Daoy (cell line): ENCODE data around the gene ARHGAP23. TPM values are rescaled to one million over a fixed set of nuclear protein-coding genes. Genes with fewer than 3 reads are reported as not detected.
"Not testable (repeated sequence)": the region's sequence is repeated elsewhere in the genome, so short reads cannot be mapped to it uniquely, and the experiment has no call there.

Experiments used
- DNase-seq: peaks from one replicate; pipeline ENCODE4 v3.0.0-alpha.2; 2015; ENCODE audit warnings: low read depth
- total RNA-seq: library from RNA; depleted of rRNA; stranded (reverse); fragments of >200 nt; shearing (Covaris generic); gene quantifications from 2 replicates; pipeline ENCODE4 v1.2.3, GENCODE V29; 2014

The ARHGAP23 gene
- total RNA-seq, 1 experiment from 2014 or later, result 7.1 TPM

- DNase-seq, result not testable (repeated sequence)
Measured at GRCh38 chr17:38489774-38490173, 61.5 kb downstream of the ARHGAP23 start.

GRCh38 chr17:38491346-38492066 lies 63.2 kb downstream of the ARHGAP23 start:
- not testable (repeated sequence) for DNase-seq

- DNase-seq, result peak; percentile 82
Measured at GRCh38 chr17:38492067-38493040, 64.1 kb downstream of the ARHGAP23 start.

- not testable (repeated sequence) for DNase-seq
Measured at GRCh38 chr17:38494152-38494551, 65.9 kb downstream of the ARHGAP23 start.

- not testable (repeated sequence) for DNase-seq
Measured at GRCh38 chr17:38497656-38498055, 69.4 kb downstream of the ARHGAP23 start.

GRCh38 chr17:38498353-38498752 lies 70.1 kb downstream of the ARHGAP23 start:
- DNase-seq, result no peak

- not testable (repeated sequence) for DNase-seq
Measured at GRCh38 chr17:38499230-38499629, 71.0 kb downstream of the ARHGAP23 start.

- not testable (repeated sequence) for DNase-seq
Measured at GRCh38 chr17:38501718-38502117, 73.5 kb downstream of the ARHGAP23 start.

- DNase-seq, result not testable (repeated sequence)
Measured at GRCh38 chr17:38503286-38503913, 75.1 kb downstream of the ARHGAP23 start.

- DNase-seq, result no peak
Measured at GRCh38 chr17:38504216-38504615, 76.0 kb downstream of the ARHGAP23 start.

GRCh38 chr17:38507436-38507835 lies 79.2 kb downstream of the ARHGAP23 start:
- DNase-seq, result no peak

- DNase-seq, result no peak
Measured at GRCh38 chr17:38507921-38508569, 79.8 kb downstream of the ARHGAP23 start.

GRCh38 chr17:38508570-38508950 lies 80.3 kb downstream of the ARHGAP23 start:
- DNase-seq, result no peak

GRCh38 chr17:38508954-38509771 lies 80.9 kb downstream of the ARHGAP23 start:
- peak; percentile 47 for DNase-seq

- DNase-seq, result no peak
Measured at GRCh38 chr17:38509772-38510420, 81.6 kb downstream of the ARHGAP23 start.

- no peak for DNase-seq
Measured at GRCh38 chr17:38510421-38511149, 82.3 kb downstream of the ARHGAP23 start.

GRCh38 chr17:38511150-38512108 lies 83.2 kb downstream of the ARHGAP23 start:
- DNase-seq, result peak; percentile 39

GRCh38 chr17:38512473-38513058 lies 84.3 kb downstream of the ARHGAP23 start:
- no peak for DNase-seq
